Measurements from ENCODE around the gene MAG.

DNA sequence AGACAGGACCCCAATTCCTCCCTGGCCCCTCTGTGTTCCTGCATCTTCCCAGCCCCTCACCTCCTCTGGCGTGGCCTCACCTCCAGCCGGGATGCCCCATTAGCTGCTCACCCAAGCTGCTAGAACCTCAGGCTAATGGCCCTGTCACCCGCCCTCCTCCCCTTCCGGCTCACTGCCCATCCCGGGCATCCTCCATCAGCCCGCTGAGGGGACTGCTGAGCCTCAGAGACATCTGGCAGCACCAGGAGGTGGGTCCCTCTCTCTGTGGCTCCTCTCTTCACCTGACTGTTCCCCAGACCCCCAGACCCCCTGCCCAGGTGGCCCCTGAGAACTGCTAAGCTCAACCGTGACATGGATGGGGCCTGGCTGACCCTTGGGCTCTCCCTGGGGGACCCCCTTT, 58.6 kb downstream of the MAG start:
- TF ChIP-seq ZNF565 (CRISPR knock-in tag; conservative IDR thresholded peaks at IDR 0.05; ENCODE audit: low read depth) (no peak), ARNTL (CRISPR knock-in tag; IDR thresholded peaks at IDR 0.05; ENCODE audit: borderline replicate concordance, low read depth) (no peak), CSDC2 (CRISPR knock-in tag; IDR thresholded peaks at IDR 0.05) (no peak), RARB (CRISPR knock-in tag; IDR thresholded peaks at IDR 0.05) (no peak), BACH2 (CRISPR knock-in tag; IDR thresholded peaks at IDR 0.05; ENCODE audit: borderline replicate concordance) (no peak), SNAI2 (CRISPR knock-in tag; IDR thresholded peaks at IDR 0.05) (no peak), ISL1 (CRISPR knock-in tag; IDR thresholded peaks at IDR 0.05) (no peak)
- TF ChIP-seq, protein P1, sequence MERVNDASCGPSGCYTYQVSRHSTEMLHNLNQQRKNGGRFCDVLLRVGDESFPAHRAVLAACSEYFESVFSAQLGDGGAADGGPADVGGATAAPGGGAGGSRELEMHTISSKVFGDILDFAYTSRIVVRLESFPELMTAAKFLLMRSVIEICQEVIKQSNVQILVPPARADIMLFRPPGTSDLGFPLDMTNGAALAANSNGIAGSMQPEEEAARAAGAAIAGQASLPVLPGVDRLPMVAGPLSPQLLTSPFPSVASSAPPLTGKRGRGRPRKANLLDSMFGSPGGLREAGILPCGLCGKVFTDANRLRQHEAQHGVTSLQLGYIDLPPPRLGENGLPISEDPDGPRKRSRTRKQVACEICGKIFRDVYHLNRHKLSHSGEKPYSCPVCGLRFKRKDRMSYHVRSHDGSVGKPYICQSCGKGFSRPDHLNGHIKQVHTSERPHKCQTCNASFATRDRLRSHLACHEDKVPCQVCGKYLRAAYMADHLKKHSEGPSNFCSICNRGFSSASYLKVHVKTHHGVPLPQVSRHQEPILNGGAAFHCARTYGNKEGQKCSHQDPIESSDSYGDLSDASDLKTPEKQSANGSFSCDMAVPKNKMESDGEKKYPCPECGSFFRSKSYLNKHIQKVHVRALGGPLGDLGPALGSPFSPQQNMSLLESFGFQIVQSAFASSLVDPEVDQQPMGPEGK (CRISPR knock-in tag; IDR thresholded peaks at IDR 0.05; ENCODE audit: borderline replicate concordance): no peak
- TF ChIP-seq, protein P2, sequence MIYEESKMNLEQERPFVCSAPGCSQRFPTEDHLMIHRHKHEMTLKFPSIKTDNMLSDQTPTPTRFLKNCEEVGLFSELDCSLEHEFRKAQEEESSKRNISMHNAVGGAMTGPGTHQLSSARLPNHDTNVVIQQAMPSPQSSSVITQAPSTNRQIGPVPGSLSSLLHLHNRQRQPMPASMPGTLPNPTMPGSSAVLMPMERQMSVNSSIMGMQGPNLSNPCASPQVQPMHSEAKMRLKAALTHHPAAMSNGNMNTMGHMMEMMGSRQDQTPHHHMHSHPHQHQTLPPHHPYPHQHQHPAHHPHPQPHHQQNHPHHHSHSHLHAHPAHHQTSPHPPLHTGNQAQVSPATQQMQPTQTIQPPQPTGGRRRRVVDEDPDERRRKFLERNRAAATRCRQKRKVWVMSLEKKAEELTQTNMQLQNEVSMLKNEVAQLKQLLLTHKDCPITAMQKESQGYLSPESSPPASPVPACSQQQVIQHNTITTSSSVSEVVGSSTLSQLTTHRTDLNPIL (CRISPR knock-in tag; IDR thresholded peaks at IDR 0.05; ENCODE audit: low read depth): no peak
- TF ChIP-seq, protein P3, sequence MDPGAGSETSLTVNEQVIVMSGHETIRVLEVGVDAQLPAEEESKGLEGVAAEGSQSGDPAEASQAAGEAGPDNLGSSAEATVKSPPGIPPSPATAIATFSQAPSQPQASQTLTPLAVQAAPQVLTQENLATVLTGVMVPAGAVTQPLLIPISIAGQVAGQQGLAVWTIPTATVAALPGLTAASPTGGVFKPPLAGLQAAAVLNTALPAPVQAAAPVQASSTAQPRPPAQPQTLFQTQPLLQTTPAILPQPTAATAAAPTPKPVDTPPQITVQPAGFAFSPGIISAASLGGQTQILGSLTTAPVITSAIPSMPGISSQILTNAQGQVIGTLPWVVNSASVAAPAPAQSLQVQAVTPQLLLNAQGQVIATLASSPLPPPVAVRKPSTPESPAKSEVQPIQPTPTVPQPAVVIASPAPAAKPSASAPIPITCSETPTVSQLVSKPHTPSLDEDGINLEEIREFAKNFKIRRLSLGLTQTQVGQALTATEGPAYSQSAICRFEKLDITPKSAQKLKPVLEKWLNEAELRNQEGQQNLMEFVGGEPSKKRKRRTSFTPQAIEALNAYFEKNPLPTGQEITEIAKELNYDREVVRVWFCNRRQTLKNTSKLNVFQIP (CRISPR knock-in tag; IDR thresholded peaks at IDR 0.05; ENCODE audit: borderline replicate concordance, low read depth): no peak

Data from SK-N-SH treated with all-trans-retinoic acid at 6 μM for 48 hours (cell line).